GM21528 (cell line): ENCODE measurements around the gene AKAP12.

Experiments
- ATAC-seq: cut with Tn5 transposase; IDR thresholded peaks from one replicate; pipeline ENCODE4 v1.9.1; 2021; ENCODE audit warnings: mild to moderate bottlenecking, moderate library complexity; ENCODE audit not compliant: unreplicated experiment, low FRiP score

AKAP12 gene

GRCh38 chr6:151279891-151280290 is 40.1 kb downstream of the AKAP12 start:
- ATAC-seq: no peak

GRCh38 chr6:151280859-151281258 is 41.1 kb downstream of the AKAP12 start:
- no peak for ATAC-seq

- ATAC-seq: no peak
Measured at GRCh38 chr6:151284012-151284411, 44.2 kb downstream of the AKAP12 start.

GRCh38 chr6:151284548-151285017 is 44.8 kb downstream of the AKAP12 start:
- ATAC-seq: no peak

GRCh38 chr6:151285122-151285521 is 45.4 kb downstream of the AKAP12 start:
- no peak for ATAC-seq

GRCh38 chr6:151286214-151286613 is 46.4 kb downstream of the AKAP12 start:
- ATAC-seq: no peak

GRCh38 chr6:151288712-151289398 is 49.1 kb downstream of the AKAP12 start:
- ATAC-seq: no peak

GRCh38 chr6:151289399-151290007 is 49.7 kb downstream of the AKAP12 start:
- no peak for ATAC-seq

GRCh38 chr6:151290877-151291721 is 51.3 kb downstream of the AKAP12 start:
- ATAC-seq: no peak

GRCh38 chr6:151291722-151292059 is 51.9 kb downstream of the AKAP12 start:
- no peak for ATAC-seq

- ATAC-seq: no peak
Measured at GRCh38 chr6:151292974-151293687, 53.4 kb downstream of the AKAP12 start.

GRCh38 chr6:151293688-151294016 is 53.9 kb downstream of the AKAP12 start:
- no peak for ATAC-seq

GRCh38 chr6:151294561-151295101 is 54.9 kb downstream of the AKAP12 start:
- no peak for ATAC-seq

- ATAC-seq: no peak
Measured at GRCh38 chr6:151297886-151298285, 58.1 kb downstream of the AKAP12 start.

- no peak for ATAC-seq
Measured at GRCh38 chr6:151299011-151299410, 59.2 kb downstream of the AKAP12 start.

GRCh38 chr6:151300267-151300991 is 60.7 kb downstream of the AKAP12 start:
- no peak for ATAC-seq

- ATAC-seq: no peak
Measured at GRCh38 chr6:151301547-151301946, 61.8 kb downstream of the AKAP12 start.

GRCh38 chr6:151303231-151303630 is 63.5 kb downstream of the AKAP12 start:
- no peak for ATAC-seq

GRCh38 chr6:151306269-151306783 is 66.6 kb downstream of the AKAP12 start:
- no peak for ATAC-seq

GRCh38 chr6:151307501-151307900 is 67.7 kb downstream of the AKAP12 start:
- no peak for ATAC-seq
